ENCODE data around the gene SEC14L1. TPM values are rescaled to one million over a fixed set of nuclear protein-coding genes. Genes with fewer than 3 reads are reported as not detected.

SEC14L1 gene
- total and polyA plus RNA-seq, 4 donors: 17.0 to 52.0 (median 26.8) TPM

- Histone ChIP-seq H3K9ac (ENCODE audit: low read depth in 1 of 2, low read length in 2 of 2) (no peak overlapping the region), H3K4me1 (ENCODE audit: control insufficient read depth in 4 of 4, insufficient read depth in 4 of 4, low read length in 3 of 4) (peaks cover 0 to 3% (median 0%) of the 10 kb centered on the region in 4 donors), H3K9me3 (ENCODE audit: control insufficient read depth in 4 of 4, low read length in 3 of 4) (no peaks in the 10 kb centered on the region), H3K36me3 (ENCODE audit: control insufficient read depth in 4 of 4, insufficient read depth in 3 of 4, low read depth in 1 of 4, low read length in 3 of 4) (no peaks in the 10 kb centered on the region), H3K27ac (ENCODE audit: low read depth in 1 of 2, low read length in 2 of 2) (no peak overlapping the region), H3K27me3 (ENCODE audit: control insufficient read depth in 4 of 4, insufficient read depth in 4 of 4, low read length in 3 of 4) (no peaks in the 10 kb centered on the region), H3K4me3 (ENCODE audit: low read depth in 1 of 3, low read length in 3 of 3) (no peak overlapping the region)
- TF ChIP-seq YY1 (IDR thresholded peaks at IDR 0.05) (no peak), FOXA1 (IDR thresholded peaks at IDR 0.05) (no peak), RXRA (IDR thresholded peaks at IDR 0.05) (no peak), ATF3 (IDR thresholded peaks at IDR 0.05) (no peak), NR2F2 (IDR thresholded peaks at IDR 0.05) (no peak), MAX (IDR thresholded peaks at IDR 0.05) (no peak), ZBTB33 (IDR thresholded peaks at IDR 0.05) (no peak), TAF1 (conservative IDR thresholded peaks at IDR 0.05) (no peak), JUND (IDR thresholded peaks at IDR 0.05) (no peak), GABPA (IDR thresholded peaks at IDR 0.05 in 1 of 2, conservative IDR thresholded peaks at IDR 0.05 in 1 of 2) (no peak), FOXA2 (IDR thresholded peaks at IDR 0.05) (no peak), HNF4A (conservative IDR thresholded peaks at IDR 0.05) (no peak), REST (IDR thresholded peaks at IDR 0.05) (no peak), HNF4G (IDR thresholded peaks at IDR 0.05) (no peak), CTCF (IDR thresholded peaks at IDR 0.05; ENCODE audit: low read depth, low read length, missing input control) (no peak), SP1 (IDR thresholded peaks at IDR 0.05) (no peak), EGR1 (IDR thresholded peaks at IDR 0.05; ENCODE audit: low read depth in 2 of 2) (no peak)
- WGBS: 84% methylated on average over 16 of the region's 16 CpGs
- no peak for DNase-seq (ENCODE audit: low spot score)
These were observed 40.0 kb downstream of the SEC14L1 start for GRCh38 chr17:77180503-77181357.
